Osteoblast (primary cell): ENCODE results near the gene SOCS7. TPM values are rescaled to one million over a fixed set of nuclear protein-coding genes. Genes with fewer than 3 reads are reported as not detected.

ENCODE experiments used
- DNase-seq: peaks from one replicate; pipeline ENCODE4 v3.0.0; 2011; ENCODE audit warnings: low spot score, mixed read lengths; ENCODE audit not compliant: insufficient read length; ENCODE audit errors: missing footprints
- H2AFZ ChIP-seq: 2 replicates; pipeline ENCODE4 v1.6.0; 2011; ENCODE audit warnings: mild to moderate bottlenecking, low read length
- H3K27ac ChIP-seq: 2 replicates; pipeline ENCODE4 v1.5.1; 2011; ENCODE audit warnings: mild to moderate bottlenecking, low read depth, low read length, moderate library complexity
- H3K27me3 ChIP-seq: 2 replicates; pipeline ENCODE4 v1.6.0; 2012; ENCODE audit warnings: mild to moderate bottlenecking, control low read depth, inconsistent platforms, low read length, moderate library complexity; ENCODE audit not compliant: insufficient read depth
- H3K36me3 ChIP-seq: 2 replicates; pipeline ENCODE4 v1.5.1; 2011; ENCODE audit warnings: mild to moderate bottlenecking, low read length, control low read depth, moderate library complexity; ENCODE audit not compliant: insufficient read depth
- H3K4me1 ChIP-seq: 2 replicates; pipeline ENCODE4 v1.5.1; 2011; ENCODE audit warnings: mild to moderate bottlenecking, low read length, control low read depth, moderate library complexity; ENCODE audit not compliant: insufficient read depth
- H3K4me2 ChIP-seq: 2 replicates; pipeline ENCODE4 v1.6.0; 2011; ENCODE audit warnings: mild to moderate bottlenecking, low read length; ENCODE audit not compliant: insufficient read depth
- H3K4me3 ChIP-seq: fragments of 200-600 bp; sonication (generic); 3 replicates; pipeline ENCODE4 v1.5.1; 2012; ENCODE audit warnings: mild to moderate bottlenecking, low read length, inconsistent platforms; ENCODE audit not compliant: insufficient read depth
- H3K79me2 ChIP-seq: 2 replicates; pipeline ENCODE4 v1.6.0; 2012; ENCODE audit warnings: mild to moderate bottlenecking, low read length, control low read depth, inconsistent platforms; ENCODE audit not compliant: insufficient read depth
- H3K9me3 ChIP-seq: 2 replicates; pipeline ENCODE4 v1.5.1; 2011; ENCODE audit warnings: low read depth, low read length, control low read depth
- H4K20me1 ChIP-seq: 2 replicates; pipeline ENCODE4 v1.6.0; 2012; ENCODE audit warnings: mild to moderate bottlenecking, low read length, control low read depth; ENCODE audit not compliant: insufficient read depth
- CTCF ChIP-seq: IDR thresholded peaks from 2 replicates; pipeline ENCODE4 v1.5.1; 2011; ENCODE audit warnings: mild to moderate bottlenecking, low read depth, low read length, moderate library complexity; ENCODE audit errors: extremely low read depth
- total RNA-seq: library from RNA; depleted of rRNA; stranded (reverse); fragments of >200 nt; gene quantifications from 2 replicates; pipeline ENCODE4 v1.2.3, GENCODE V29; 2012

SOCS7 gene
- total RNA-seq = 16.3 and 17.1 TPM in 2 replicates

- Histone ChIP-seq H2AFZ (peak within 1 kb of the TSS; percentile 93), H4K20me1 (peaks cover 20% of the 10 kb centered on the region), H3K4me1 (peaks cover 16% of the 10 kb centered on the region), H3K4me2 (peak within 1 kb of the TSS; percentile 85), H3K27me3 (no peaks in the 10 kb centered on the region), H3K27ac (peak within 1 kb of the TSS; percentile 84), H3K4me3 (peak within 1 kb of the TSS; percentile 79), H3K36me3 (no peaks in the 10 kb centered on the region), H3K79me2 (peaks cover 44% of the 10 kb centered on the region), H3K9me3 (no peaks in the 10 kb centered on the region)
- no peak for TF ChIP-seq CTCF
- peak; percentile 99 for DNase-seq
These were observed at the start of gene SOCS7 for GRCh38 chr17:38351412-38352222. Gene SOCS7 (plus strand): TSS chr17:38351844. CDS start chr17:38352053, 209 bp downstream.

GRCh38 chr17:38315497-38315896 is 36.1 kb upstream of the SOCS7 start:
- H3K4me3 ChIP-seq = no peak overlapping the region
- H3K79me2 ChIP-seq = no peaks in the 10 kb centered on the region
- H3K27me3 ChIP-seq = no peaks in the 10 kb centered on the region
- no peak for TF ChIP-seq CTCF
- H3K9me3 ChIP-seq = no peaks in the 10 kb centered on the region
- no peak overlapping the region for H3K4me2 ChIP-seq
- no peaks in the 10 kb centered on the region for H3K4me1 ChIP-seq
- DNase-seq = no peak
- no peak overlapping the region for H2AFZ ChIP-seq
- H3K36me3 ChIP-seq = peaks cover 5% of the 10 kb centered on the region
- no peaks in the 10 kb centered on the region for H4K20me1 ChIP-seq
- H3K27ac ChIP-seq = no peak overlapping the region

- H3K4me1 ChIP-seq = no peaks in the 10 kb centered on the region
- no peaks in the 10 kb centered on the region for H3K27me3 ChIP-seq
- H3K9me3 ChIP-seq = no peaks in the 10 kb centered on the region
- no peak for TF ChIP-seq CTCF
- no peaks in the 10 kb centered on the region for H4K20me1 ChIP-seq
- peak; percentile 58 for DNase-seq
- no peak overlapping the region for H3K4me3 ChIP-seq
- H3K36me3 ChIP-seq = peaks cover 8% of the 10 kb centered on the region
- H3K79me2 ChIP-seq = no peaks in the 10 kb centered on the region
- no peak overlapping the region for H3K27ac ChIP-seq
- H3K4me2 ChIP-seq = no peak overlapping the region
- H2AFZ ChIP-seq = no peak overlapping the region
These were observed 34.6 kb upstream of the SOCS7 start for GRCh38 chr17:38317081-38317480.

GRCh38 chr17:38320482-38320881 is 31.2 kb upstream of the SOCS7 start:
- Histone ChIP-seq H3K9me3 (no peaks in the 10 kb centered on the region), H3K4me2 (no peak overlapping the region), H3K4me3 (no peak overlapping the region), H2AFZ (no peak overlapping the region), H3K79me2 (no peaks in the 10 kb centered on the region), H4K20me1 (no peaks in the 10 kb centered on the region), H3K27me3 (no peaks in the 10 kb centered on the region), H3K36me3 (peaks cover 14% of the 10 kb centered on the region), H3K4me1 (no peaks in the 10 kb centered on the region), H3K27ac (no peak overlapping the region)
- no peak for TF ChIP-seq CTCF
- DNase-seq = no peak
